IMR-90 (cell line): ENCODE data around the gene GJB3. TPM values are rescaled to one million over a fixed set of nuclear protein-coding genes. Genes with fewer than 3 reads are reported as not detected.

Experiments
- ATAC-seq: fragments of 200-7000 bp; cut with Tn5 transposase; 2 replicates; pipeline ENCODE4 v1.9.1; 2020; ENCODE audit warnings: low read depth, mild to moderate bottlenecking, moderate library complexity
- BruUV-seq: library from RNA; stranded (reverse); fragments of 400-500 nt; replicated peaks from 2 replicates; lab custom pipeline; 2021; lab: Mats Ljungman, UMichigan
- CTCF ChIA-PET: fragments of 300-600 bp; formaldehyde crosslinking; extraction: SDS; loops from one replicate; lab custom pipeline; 2021; ENCODE audit warnings: antibody characterized with exemption; lab: Yijun Ruan, JAX
- POLR2A ChIA-PET: fragments of 300-600 bp; sonication (Branson Sonifier 250); formaldehyde crosslinking; loops from one replicate; lab custom pipeline; 2022; ENCODE audit warnings: antibody characterized with exemption; ENCODE audit not compliant: unreplicated experiment; lab: Charles Lee
- DNase-seq: peaks from one replicate; pipeline ENCODE4 v3.0.0; 2013
- H2AFZ ChIP-seq: replicated peaks from 2 replicates; pipeline ENCODE3; 2013; ENCODE audit warnings: low read length, mild to moderate bottlenecking; ENCODE audit not compliant: poor library complexity
- H2AK5ac ChIP-seq: 2 replicates; pipeline ENCODE4 v1.6.1; 2013; ENCODE audit warnings: low read depth, low read length, inconsistent platforms
- H2AK9ac ChIP-seq: replicated peaks from 2 replicates; pipeline ENCODE3; 2013; ENCODE audit warnings: mild to moderate bottlenecking, low read depth, low read length, moderate library complexity; ENCODE audit not compliant: poor library complexity
- H2BK120ac ChIP-seq: 2 replicates; pipeline ENCODE4 v1.6.1; 2013; ENCODE audit warnings: low read depth, low read length, inconsistent platforms
- H2BK15ac ChIP-seq: 3 replicates; pipeline ENCODE4 v1.6.1; 2013; ENCODE audit warnings: low read depth, low read length, inconsistent platforms
- H2BK20ac ChIP-seq: 2 replicates; pipeline ENCODE4 v1.6.1; 2013; ENCODE audit warnings: low read depth, mild to moderate bottlenecking, inconsistent platforms, low read length, moderate library complexity
- H2BK5ac ChIP-seq: 2 replicates; pipeline ENCODE4 v1.6.1; 2013; ENCODE audit warnings: mild to moderate bottlenecking, low read depth, low read length, inconsistent platforms; ENCODE audit not compliant: poor library complexity, severe bottlenecking
- H3K14ac ChIP-seq: replicated peaks from 2 replicates; pipeline ENCODE4 v1.6.1; 2013; ENCODE audit warnings: low read depth, low read length, inconsistent platforms
- H3K18ac ChIP-seq: 2 replicates; pipeline ENCODE4 v1.6.1; 2013; ENCODE audit warnings: low read depth, low read length, control low read depth
- H3K23ac ChIP-seq: 2 replicates; pipeline ENCODE4 v1.6.1; 2013; ENCODE audit warnings: low read depth, low read length, inconsistent platforms
- H3K27ac ChIP-seq: 2 replicates; pipeline ENCODE4 v1.5.1; 2013; ENCODE audit warnings: mild to moderate bottlenecking, control low read depth, low read length; ENCODE audit not compliant: insufficient read depth
- H3K27me3 ChIP-seq: 2 replicates; pipeline ENCODE4 v1.6.1; 2013; ENCODE audit warnings: low read length; ENCODE audit not compliant: control insufficient read depth, insufficient read depth
- H3K36me3 ChIP-seq: 2 replicates; pipeline ENCODE4 v1.6.1; 2013; ENCODE audit warnings: low read length, mixed read lengths; ENCODE audit not compliant: control insufficient read depth, insufficient read depth
- H3K4ac ChIP-seq: 2 replicates; pipeline ENCODE4 v1.6.1; 2013; ENCODE audit warnings: low read depth, low read length, inconsistent platforms
- H3K4me1 ChIP-seq: 2 replicates; pipeline ENCODE4 v1.6.1; 2013; ENCODE audit warnings: low read length, mixed read lengths; ENCODE audit not compliant: control insufficient read depth, insufficient read depth
- H3K4me2 ChIP-seq: 2 replicates; pipeline ENCODE4 v1.6.1; 2013; ENCODE audit warnings: low read depth, mild to moderate bottlenecking, control low read depth, low read length, moderate library complexity
- H3K4me3 ChIP-seq: 2 replicates; pipeline ENCODE4 v1.5.1; 2013; ENCODE audit warnings: low read depth, mild to moderate bottlenecking, control low read depth, low read length, moderate library complexity; ENCODE audit not compliant: insufficient read depth
- H3K56ac ChIP-seq: 2 replicates; pipeline ENCODE4 v1.6.1; 2013; ENCODE audit warnings: low read length, inconsistent platforms; ENCODE audit not compliant: insufficient read depth; ENCODE audit errors: extremely low read depth
- H3K79me1 ChIP-seq, 2 experiments: 2 replicates each; pipeline ENCODE4 v1.6.1; 2013; ENCODE audit warnings: low read length in 2 of 2, inconsistent platforms in 1 of 2, low read depth in 1 of 2
- H3K9ac ChIP-seq: 2 replicates; pipeline ENCODE4 v1.6.1; 2013; ENCODE audit warnings: low read depth, low read length, control low read depth
- H3K9me1 ChIP-seq: 2 replicates; pipeline ENCODE4 v1.6.1; 2013; ENCODE audit warnings: low read length, inconsistent platforms; ENCODE audit not compliant: insufficient read depth
- H3K9me3 ChIP-seq: 2 replicates; pipeline ENCODE4 v1.6.1; 2013; ENCODE audit warnings: low read length; ENCODE audit not compliant: control insufficient read depth, insufficient read depth
- H4K20me1 ChIP-seq: 2 replicates; pipeline ENCODE4 v1.6.1; 2013; ENCODE audit warnings: low read length, inconsistent platforms; ENCODE audit not compliant: insufficient read depth
- H4K5ac ChIP-seq: 2 replicates; pipeline ENCODE4 v1.6.1; 2013; ENCODE audit warnings: mild to moderate bottlenecking, low read depth, low read length, control low read depth
- H4K8ac ChIP-seq, 2 experiments: 2 replicates each; pipeline ENCODE4 v1.6.1; 2013; ENCODE audit warnings: low read depth in 2 of 2, low read length in 2 of 2, control low read depth in 1 of 2, inconsistent platforms in 1 of 2
- H4K91ac ChIP-seq: 2 replicates; pipeline ENCODE4 v1.6.1; 2013; ENCODE audit warnings: low read depth, low read length, inconsistent platforms; ENCODE audit not compliant: insufficient read depth
- ELK1 ChIP-seq: fragments of 150-350 bp; IDR thresholded peaks from 2 replicates; pipeline ENCODE4 v1.6.1; 2016; ENCODE audit warnings: low read depth, mild to moderate bottlenecking, low read length, moderate library complexity, borderline replicate concordance
- FOS ChIP-seq: fragments of 150-350 bp; IDR thresholded peaks from 2 replicates; pipeline ENCODE4 v1.6.1; 2016; ENCODE audit warnings: low read depth, low read length
- MAFK ChIP-seq: IDR thresholded peaks from 2 replicates; pipeline ENCODE4 v1.6.1; 2012; ENCODE audit warnings: low read depth, low read length, improper control_type of control experiment
- RAD21 ChIP-seq: IDR thresholded peaks from 2 replicates; pipeline ENCODE4 v1.6.1; 2012; ENCODE audit warnings: low read length, improper control_type of control experiment
- SMC3 ChIP-seq: fragments of 150-350 bp; IDR thresholded peaks from 2 replicates; pipeline ENCODE4 v1.6.1; 2016; ENCODE audit warnings: low read depth, mild to moderate bottlenecking, antibody characterized with exemption, low read length, moderate library complexity
- WGBS, 2 experiments: methylation state at CpG; one replicate each; pipeline versions ENCODE4 v1.1.5 to v1.1.7; 2013; ENCODE audit warnings: missing lambda C conversion rate in 2 of 2; ENCODE audit not compliant: insufficient read length in 1 of 2; ENCODE audit errors: extremely low coverage in 2 of 2; 5-methylcytosine and 5-hydroxymethylcytosine counted together
- dilution Hi-C: fragments of 300-500 bp; cut with HindIII; formaldehyde crosslinking; loops from one replicate; pipeline ENCODE4 v1.14.3; 2018; ENCODE audit warnings: low sequenced_read_pairs; ENCODE audit not compliant: unreplicated experiment
- in situ Hi-C: fragments of 300-500 bp; cut with MboI; formaldehyde crosslinking; loops from 3 replicates; pipeline ENCODE4 v1.14.3; 2019; ENCODE audit warnings: low sequenced_read_pairs, inconsistent platforms, mixed read lengths
- intact Hi-C: fragments of 100-400 bp; cut with micrococcal nuclease; formaldehyde crosslinking; loops from 2 replicates; pipeline ENCODE4 v1.10.0; 2022
- polyA plus RNA-seq, 3 experiments: library from polyadenylated mRNA; depleted of rRNA; stranded (reverse); fragments of >200 nt; gene quantifications; 2 replicates each; pipeline ENCODE4 v1.2.3, GENCODE V29; 2012; ENCODE audit warnings: low replicate concordance in 1 of 3
- total RNA-seq: library from RNA; depleted of rRNA; stranded (reverse); fragments of >200 nt; gene quantifications from 2 replicates; pipeline ENCODE4 v1.2.3, GENCODE V29; 2012

Gene GJB3
- total and polyA plus RNA-seq, 2 of the 4 experiments (the other 2 are of a cell fraction), result not detected

GRCh38 chr1:34739613-34740012, 41.4 kb upstream of the GJB3 start:
- Histone ChIP-seq H3K56ac (no peak overlapping the region), H3K4me1 (no peaks in the 10 kb centered on the region), H2BK15ac (no peak overlapping the region), H3K4ac (no peak overlapping the region), H3K23ac (no peak overlapping the region), H3K9me3 (no peaks in the 10 kb centered on the region), H2AFZ (no peak overlapping the region), H2BK20ac (no peak overlapping the region), H4K5ac (no peak overlapping the region), H3K27ac (no peak overlapping the region), H2AK9ac (no peak overlapping the region), H2BK120ac (no peak overlapping the region), H3K4me3 (no peak overlapping the region), H4K8ac (no peak overlapping the region), H4K20me1 (no peaks in the 10 kb centered on the region), H3K4me2 (no peak overlapping the region), H3K14ac (no peak overlapping the region), H3K9ac (no peak overlapping the region), H3K79me1 (no peaks in the 10 kb centered on the region), H3K9me1 (no peaks in the 10 kb centered on the region), H2AK5ac (no peak overlapping the region), H4K91ac (no peak overlapping the region), H2BK5ac (no peak overlapping the region), H3K36me3 (no peaks in the 10 kb centered on the region), H3K27me3 (peaks cover 3% of the 10 kb centered on the region; the same call in 1 of the 2 replicates), H3K18ac (no peak overlapping the region)
- ATAC-seq, result no peak
- no TSS peak for BruUV-seq
- intact Hi-C loops, result no loop called here
- TF ChIP-seq ELK1 (no peak), SMC3 (no peak), RAD21 (no peak), FOS (no peak), MAFK (no peak)
- ChIA-PET CTCF (no interaction called here), POLR2A (no interaction called here)
- dilution Hi-C loops, result no loop called here
- 43% methylated on average over 3 of the region's 3 CpGs; no CpG with 5 or more reads in 1 of the 2 experiments for WGBS, 2 experiments
- DNase-seq, result no peak
- in situ Hi-C loops, result loop anchor here (10.0 kb wide), 1 partner anchor 1105 kb away; no protein-coding TSS in a partner anchor
